HepG2 (cell line): ENCODE measurements around the gene DYTN. TPM values are rescaled to one million over a fixed set of nuclear protein-coding genes. Genes with fewer than 3 reads are reported as not detected.
A peak's percentile ranks its signal among the peaks of the same experiment; 100 is the strongest.

Experiments used
- AGO2 ChIP-seq: fragments of 200-400 bp; formaldehyde crosslinking; optimal IDR thresholded peaks from 2 replicates; pipeline ENCODE3; 2017; ENCODE audit warnings: mild to moderate bottlenecking, low read depth, low read length, moderate library complexity
- ARNTL ChIP-seq: sonication (generic); formaldehyde crosslinking; IDR thresholded peaks from 2 replicates; pipeline ENCODE4 v1.4.0; 2020; ENCODE audit warnings: mild to moderate bottlenecking, missing genetic modification reagents
- CEBPB ChIP-seq: IDR thresholded peaks from 2 replicates; pipeline ENCODE4 v1.6.1; 2011; ENCODE audit warnings: low read depth, low read length, improper control_type of control experiment, borderline replicate concordance
- GABPB1 ChIP-seq: IDR thresholded peaks from 2 replicates; pipeline ENCODE4 v1.6.1; 2016; ENCODE audit warnings: mild to moderate bottlenecking, missing genetic modification reagents, moderate library complexity, missing compliant biosample characterization
- HES4 ChIP-seq: sonication (generic); formaldehyde crosslinking; IDR thresholded peaks from 2 replicates; pipeline ENCODE4 v1.9.0; 2021; ENCODE audit warnings: mild to moderate bottlenecking, missing genetic modification reagents, borderline replicate concordance
- KLF11 ChIP-seq: IDR thresholded peaks from 2 replicates; pipeline ENCODE4 v1.6.1; 2016; ENCODE audit warnings: missing compliant biosample characterization
- MTA3 ChIP-seq: sonication (generic); formaldehyde crosslinking; IDR thresholded peaks from 2 replicates; pipeline ENCODE4 v1.4.0; 2020; ENCODE audit warnings: missing genetic modification reagents
- RFX5 ChIP-seq: IDR thresholded peaks from 2 replicates; pipeline ENCODE4 v1.6.1; 2011; ENCODE audit warnings: low read depth, low read length, improper control_type of control experiment
- SP1 ChIP-seq, 2 experiments: fragments of 450-650 bp in 1 of 2; sonication (generic) in 1 of 2; formaldehyde crosslinking in 1 of 2; IDR thresholded peaks; 2 replicates each; pipeline versions ENCODE4 v1.4.0 to v1.6.1; 2016 to 2020; ENCODE audit warnings: missing genetic modification reagents in 1 of 2
- SP4 ChIP-seq: sonication (generic); formaldehyde crosslinking; IDR thresholded peaks from 2 replicates; pipeline ENCODE4 v1.8.1; 2023; ENCODE audit warnings: mild to moderate bottlenecking, missing genetic modification reagents
- TRAFD1 ChIP-seq: sonication (generic); formaldehyde crosslinking; IDR thresholded peaks from 2 replicates; pipeline ENCODE4 v1.5.1; 2020; ENCODE audit warnings: missing genetic modification reagents, mild to moderate bottlenecking, borderline replicate concordance
- ZEB1 ChIP-seq: IDR thresholded peaks from 2 replicates; pipeline ENCODE4 v1.6.1; 2012; ENCODE audit warnings: mild to moderate bottlenecking, low read depth, inconsistent platforms; ENCODE audit not compliant: insufficient replicate concordance
- ZKSCAN5 ChIP-seq: sonication (generic); formaldehyde crosslinking; IDR thresholded peaks from 2 replicates; pipeline ENCODE4 v1.5.1; 2020; ENCODE audit warnings: mild to moderate bottlenecking, missing genetic modification reagents
- ZNF30 ChIP-seq: sonication (generic); formaldehyde crosslinking; IDR thresholded peaks from 2 replicates; pipeline ENCODE4 v1.5.0; 2020; ENCODE audit warnings: mild to moderate bottlenecking, missing genetic modification reagents
- ZNF354B ChIP-seq: sonication (generic); formaldehyde crosslinking; IDR thresholded peaks from 2 replicates; pipeline ENCODE4 v1.8.0; 2022; ENCODE audit warnings: mild to moderate bottlenecking, missing genetic modification reagents
- ZSCAN21 ChIP-seq: sonication (generic); formaldehyde crosslinking; IDR thresholded peaks from 2 replicates; pipeline ENCODE4 v1.8.0; 2022; ENCODE audit warnings: mild to moderate bottlenecking, missing genetic modification reagents, moderate library complexity, borderline replicate concordance
- polyA plus RNA-seq, 8 experiments: library from polyadenylated mRNA; depleted of rRNA in 3 of 8; stranded (reverse) in 7 of 8; unstranded in 1 of 8; fragments of >200 nt; fragmentation: Illumina TruSeq in 4 of 8; extraction: Trizol in 4 of 8; gene quantifications; 2 replicates each; pipeline versions ENCODE4 v1.2.1 to v1.2.3, GENCODE V29; 2011 to 2016; ENCODE audit warnings: low read depth in 4 of 8, missing spikeins in 1 of 8, mixed read lengths in 1 of 8; ENCODE audit not compliant: insufficient read depth in 1 of 8
- total RNA-seq, 5 experiments: library from RNA; depleted of rRNA; stranded (reverse); fragments of >200 nt; fragmentation: Illumina TruSeq; extraction: Trizol; gene quantifications; 2 replicates each; pipeline ENCODE4 v1.2.3, GENCODE V29; 2016; ENCODE audit warnings: low read depth in 1 of 5
- TF ChIP-seq, protein P1 (sequence below): sonication (generic); formaldehyde crosslinking; IDR thresholded peaks from one replicate; pipeline ENCODE4 v1.5.1; 2020; ENCODE audit warnings: mild to moderate bottlenecking, missing genetic modification reagents; ENCODE audit errors: not compliant biosample characterization
- TF ChIP-seq, protein P2 (sequence below): fragments of 450-650 bp; IDR thresholded peaks from 2 replicates; pipeline ENCODE4 v1.6.1; 2017

The DYTN gene
- total and polyA plus RNA-seq, 2 of the 13 experiments (the other 11 are each of a cell fraction or from before 2014, with no cell fraction given), result not detected

DNA sequence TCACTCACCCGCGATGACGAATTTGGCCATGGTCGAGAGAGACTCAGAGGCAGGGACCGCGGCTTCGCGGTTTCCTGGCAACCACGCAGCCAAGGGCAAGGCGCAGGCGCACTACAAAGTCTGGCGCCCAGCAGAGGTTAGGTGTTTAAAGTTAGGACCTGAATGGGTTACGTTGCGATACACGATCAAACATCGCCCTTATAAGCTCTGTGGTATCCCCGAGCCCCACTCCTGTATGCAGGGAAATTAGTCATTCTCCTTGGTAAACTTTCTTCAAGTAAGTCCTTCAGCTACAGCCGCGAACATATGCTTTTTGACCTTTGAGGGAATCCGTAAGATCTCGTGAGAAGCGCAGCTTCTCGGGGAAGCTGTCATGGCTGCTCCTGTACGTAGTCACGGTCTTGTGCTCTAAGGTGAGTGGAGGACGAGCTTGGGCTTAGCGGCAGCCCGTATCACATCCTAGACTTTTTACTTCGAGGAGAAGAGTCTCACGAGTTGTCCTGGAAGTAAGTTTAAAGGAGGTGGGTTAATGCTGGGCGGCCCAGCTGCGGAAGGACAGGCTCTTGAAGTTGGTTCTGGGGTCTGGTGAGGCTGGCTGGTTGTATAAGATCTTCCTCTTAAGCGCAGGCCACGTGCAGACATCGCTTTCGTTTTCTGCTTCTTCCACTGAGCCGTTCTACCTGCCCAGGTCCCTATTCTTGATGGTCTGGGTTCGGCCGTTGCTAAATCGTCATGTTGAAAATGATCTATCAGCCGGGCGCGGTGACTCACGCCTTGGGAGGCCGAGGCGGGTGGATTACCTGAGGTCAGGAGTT, 47.3 kb upstream of the DYTN start, which contains the start of the genes FASTKD2 and MDH1B (continued):
- TF ChIP-seq ZEB1 (peak; percentile 69), CEBPB (no peak), SP1 (IDR thresholded peaks at IDR 0.05) (no peak), SP1 (CRISPR knock-in tag; IDR thresholded peaks at IDR 0.05) (no peak; the same call in none of the 2 replicates), HES4 (CRISPR knock-in tag) (no peak; the same call in 1 of the 2 replicates), AGO2 (no peak), RFX5 (no peak), ARNTL (CRISPR knock-in tag) (peak; percentile 73; the same call in 1 of the 2 replicates), TRAFD1 (CRISPR knock-in tag) (peak; percentile 64; the same call in 1 of the 2 replicates), SP4 (CRISPR knock-in tag) (no peak), ZSCAN21 (CRISPR knock-in tag) (no peak), ZNF354B (CRISPR knock-in tag) (no peak), ZKSCAN5 (no peak), MTA3 (CRISPR knock-in tag) (no peak), KLF11 (peak; percentile 71; the same call in 1 of the 2 replicates), GABPB1 (CRISPR knock-in tag) (peak; percentile 74), ZNF30 (CRISPR knock-in tag) (peak; percentile 87)
- TF ChIP-seq, protein P1, sequence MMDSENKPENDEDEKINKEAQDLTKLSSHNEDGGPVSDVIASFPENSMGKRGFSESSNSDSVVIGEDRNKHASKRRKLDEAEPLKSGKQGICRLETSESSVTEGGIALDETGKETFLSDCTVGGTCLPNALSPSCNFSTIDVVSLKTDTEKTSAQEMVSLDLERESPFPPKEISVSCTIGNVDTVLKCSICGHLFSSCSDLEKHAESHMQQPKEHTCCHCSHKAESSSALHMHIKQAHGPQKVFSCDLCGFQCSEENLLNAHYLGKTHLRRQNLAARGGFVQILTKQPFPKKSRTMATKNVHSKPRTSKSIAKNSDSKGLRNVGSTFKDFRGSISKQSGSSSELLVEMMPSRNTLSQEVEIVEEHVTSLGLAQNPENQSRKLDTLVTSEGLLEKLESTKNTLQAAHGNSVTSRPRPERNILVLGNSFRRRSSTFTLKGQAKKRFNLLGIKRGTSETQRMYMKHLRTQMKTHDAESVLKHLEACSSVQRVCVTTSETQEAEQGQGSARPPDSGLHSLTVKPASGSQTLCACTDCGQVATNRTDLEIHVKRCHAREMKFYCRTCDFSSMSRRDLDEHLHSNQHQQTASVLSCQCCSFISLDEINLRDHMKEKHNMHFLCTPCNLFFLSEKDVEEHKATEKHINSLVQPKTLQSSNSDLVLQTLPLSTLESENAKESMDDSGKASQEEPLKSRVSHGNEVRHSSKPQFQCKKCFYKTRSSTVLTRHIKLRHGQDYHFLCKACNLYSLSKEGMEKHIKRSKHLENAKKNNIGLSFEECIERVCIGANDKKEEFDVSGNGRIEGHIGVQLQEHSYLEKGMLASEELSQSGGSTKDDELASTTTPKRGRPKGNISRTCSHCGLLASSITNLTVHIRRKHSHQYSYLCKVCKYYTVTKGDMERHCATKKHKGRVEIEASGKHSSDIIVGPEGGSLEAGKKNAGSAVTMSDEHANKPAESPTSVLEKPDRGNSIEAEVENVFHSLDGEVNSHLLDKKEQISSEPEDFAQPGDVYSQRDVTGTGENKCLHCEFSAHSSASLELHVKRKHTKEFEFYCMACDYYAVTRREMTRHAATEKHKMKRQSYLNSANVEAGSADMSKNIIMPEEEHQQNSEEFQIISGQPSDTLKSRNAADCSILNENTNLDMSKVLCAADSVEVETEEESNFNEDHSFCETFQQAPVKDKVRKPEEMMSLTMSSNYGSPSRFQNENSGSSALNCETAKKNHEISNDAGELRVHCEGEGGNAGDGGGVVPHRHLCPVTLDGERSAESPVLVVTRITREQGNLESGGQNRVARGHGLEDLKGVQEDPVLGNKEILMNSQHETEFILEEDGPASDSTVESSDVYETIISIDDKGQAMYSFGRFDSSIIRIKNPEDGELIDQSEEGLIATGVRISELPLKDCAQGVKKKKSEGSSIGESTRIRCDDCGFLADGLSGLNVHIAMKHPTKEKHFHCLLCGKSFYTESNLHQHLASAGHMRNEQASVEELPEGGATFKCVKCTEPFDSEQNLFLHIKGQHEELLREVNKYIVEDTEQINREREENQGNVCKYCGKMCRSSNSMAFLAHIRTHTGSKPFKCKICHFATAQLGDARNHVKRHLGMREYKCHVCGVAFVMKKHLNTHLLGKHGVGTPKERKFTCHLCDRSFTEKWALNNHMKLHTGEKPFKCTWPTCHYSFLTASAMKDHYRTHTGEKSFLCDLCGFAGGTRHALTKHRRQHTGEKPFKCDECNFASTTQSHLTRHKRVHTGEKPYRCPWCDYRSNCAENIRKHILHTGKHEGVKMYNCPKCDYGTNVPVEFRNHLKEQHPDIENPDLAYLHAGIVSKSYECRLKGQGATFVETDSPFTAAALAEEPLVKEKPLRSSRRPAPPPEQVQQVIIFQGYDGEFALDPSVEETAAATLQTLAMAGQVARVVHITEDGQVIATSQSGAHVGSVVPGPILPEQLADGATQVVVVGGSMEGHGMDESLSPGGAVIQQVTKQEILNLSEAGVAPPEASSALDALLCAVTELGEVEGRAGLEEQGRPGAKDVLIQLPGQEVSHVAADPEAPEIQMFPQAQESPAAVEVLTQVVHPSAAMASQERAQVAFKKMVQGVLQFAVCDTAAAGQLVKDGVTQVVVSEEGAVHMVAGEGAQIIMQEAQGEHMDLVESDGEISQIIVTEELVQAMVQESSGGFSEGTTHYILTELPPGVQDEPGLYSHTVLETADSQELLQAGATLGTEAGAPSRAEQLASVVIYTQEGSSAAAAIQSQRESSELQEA (CRISPR knock-in tag), result peak; percentile 25
- TF ChIP-seq, protein P2, sequence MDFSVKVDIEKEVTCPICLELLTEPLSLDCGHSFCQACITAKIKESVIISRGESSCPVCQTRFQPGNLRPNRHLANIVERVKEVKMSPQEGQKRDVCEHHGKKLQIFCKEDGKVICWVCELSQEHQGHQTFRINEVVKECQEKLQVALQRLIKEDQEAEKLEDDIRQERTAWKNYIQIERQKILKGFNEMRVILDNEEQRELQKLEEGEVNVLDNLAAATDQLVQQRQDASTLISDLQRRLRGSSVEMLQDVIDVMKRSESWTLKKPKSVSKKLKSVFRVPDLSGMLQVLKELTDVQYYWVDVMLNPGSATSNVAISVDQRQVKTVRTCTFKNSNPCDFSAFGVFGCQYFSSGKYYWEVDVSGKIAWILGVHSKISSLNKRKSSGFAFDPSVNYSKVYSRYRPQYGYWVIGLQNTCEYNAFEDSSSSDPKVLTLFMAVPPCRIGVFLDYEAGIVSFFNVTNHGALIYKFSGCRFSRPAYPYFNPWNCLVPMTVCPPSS, result no peak
